HG03025 (cell line): Measurements from ENCODE around the gene ZBP1.

Source experiments
- ATAC-seq: cut with Tn5 transposase; IDR thresholded peaks from one replicate; pipeline ENCODE4 v1.9.1; 2021; ENCODE audit warnings: mild to moderate bottlenecking, moderate library complexity; ENCODE audit not compliant: unreplicated experiment, low FRiP score

The ZBP1 gene

GRCh38 chr20:57601737-57602136 is 18.5 kb downstream of the ZBP1 start:
- ATAC-seq: no peak

- no peak for ATAC-seq
These were observed 19.0 kb downstream of the ZBP1 start for GRCh38 chr20:57601211-57601570.

- no peak for ATAC-seq
These were observed 19.7 kb downstream of the ZBP1 start for GRCh38 chr20:57600320-57601210.

- ATAC-seq: no peak
These were observed 21.7 kb downstream of the ZBP1 start for GRCh38 chr20:57598491-57598890.

- no peak for ATAC-seq
These were observed 22.2 kb downstream of the ZBP1 start for GRCh38 chr20:57598060-57598459.

GRCh38 chr20:57596998-57597939 is 23.0 kb downstream of the ZBP1 start:
- no peak for ATAC-seq

GRCh38 chr20:57596358-57596757 is 23.9 kb downstream of the ZBP1 start:
- ATAC-seq: no peak

- ATAC-seq: no peak
These were observed 24.9 kb downstream of the ZBP1 start for GRCh38 chr20:57595041-57596030.

GRCh38 chr20:57594092-57594951 is 25.9 kb downstream of the ZBP1 start:
- ATAC-seq: no peak

- no peak for ATAC-seq
These were observed 26.9 kb downstream of the ZBP1 start for GRCh38 chr20:57593134-57593886.

- no peak for ATAC-seq
These were observed 27.7 kb downstream of the ZBP1 start for GRCh38 chr20:57592263-57593092.

GRCh38 chr20:57591289-57592229 is 28.7 kb downstream of the ZBP1 start:
- no peak for ATAC-seq

GRCh38 chr20:57590485-57591288 is 29.5 kb downstream of the ZBP1 start:
- ATAC-seq: no peak

- ATAC-seq: no peak
These were observed 30.3 kb downstream of the ZBP1 start for GRCh38 chr20:57589728-57590484.

GRCh38 chr20:57589123-57589727 is 31.0 kb downstream of the ZBP1 start:
- no peak for ATAC-seq
